ENCODE measurements around the gene GABBR2. TPM values are rescaled to one million over a fixed set of nuclear protein-coding genes. Genes with fewer than 3 reads are reported as not detected.

The GABBR2 gene
- total and polyA plus RNA-seq, 2 of the 8 experiments (the other 6 are each of a cell fraction or from before 2014, with no cell fraction given) = 0.50 to 1.2 TPM

DNA sequence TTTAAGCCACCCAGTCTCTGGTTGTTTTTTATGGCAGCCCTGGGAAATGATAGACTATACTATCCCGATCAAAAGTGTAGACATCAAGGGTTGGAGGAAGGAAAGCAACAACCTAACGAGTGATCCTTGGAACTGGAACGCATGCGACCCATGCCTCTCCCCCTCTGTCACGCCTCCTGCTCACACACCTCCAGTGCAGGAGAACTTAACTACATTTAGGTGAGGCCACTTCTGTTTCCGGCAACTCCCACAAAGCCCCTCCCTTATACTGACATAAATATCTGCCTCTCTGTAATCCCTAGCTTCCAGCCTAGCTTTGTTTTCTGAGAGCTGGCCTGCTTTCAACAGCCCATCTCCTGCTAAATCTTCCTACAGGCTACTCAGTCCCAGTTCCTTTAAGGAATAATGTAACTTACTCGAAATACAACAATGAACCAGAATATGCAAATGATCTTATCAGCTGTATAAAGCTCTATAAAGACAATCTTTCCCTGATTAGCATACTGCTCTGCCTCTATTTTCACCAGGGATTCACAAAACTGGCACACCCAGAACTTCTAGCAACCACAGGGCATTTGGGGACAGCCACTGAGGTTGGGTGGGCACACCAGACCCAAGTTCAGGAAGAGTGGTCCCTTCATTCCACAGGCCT lies 73.9 kb downstream of the GABBR2 start:
- Histone ChIP-seq H3K4me3 (ENCODE audit: extremely low read depth in 1 of 4, insufficient read depth in 2 of 4, low read depth in 3 of 4, low read length in 4 of 4) (no peak overlapping the region), H3K56ac (replicated peaks; ENCODE audit: insufficient read length, low read depth, low read length) (no peak overlapping the region), H2AFZ (ENCODE audit: low read length) (no peak overlapping the region), H2BK120ac (replicated peaks; ENCODE audit: low read depth, low read length) (no peak overlapping the region), H3K4me2 (ENCODE audit: insufficient read depth in 1 of 2, low read depth in 2 of 2, low read length in 2 of 2) (no peak overlapping the region), H3K27ac (ENCODE audit: low read depth, low read length) (no peak overlapping the region), H2BK5ac (ENCODE audit: low read depth, low read length) (no peak overlapping the region), H3K79me1 (ENCODE audit: low read depth, low read length) (no peaks in the 10 kb centered on the region), H3K14ac (ENCODE audit: insufficient read length) (no peak overlapping the region), H3K23me2 (ENCODE audit: low read depth, low read length) (no peaks in the 10 kb centered on the region), H3K18ac (ENCODE audit: extremely low read depth, low read length) (no peak overlapping the region), H4K5ac (ENCODE audit: insufficient read length, low read depth, low read length) (no peak overlapping the region), H3K23ac (ENCODE audit: insufficient read length) (no peak overlapping the region), H2BK15ac (ENCODE audit: low read length) (no peak overlapping the region), H2BK12ac (ENCODE audit: low read depth, low read length) (no peak overlapping the region), H3K9ac (replicated peaks in 1 of 4; ENCODE audit: extremely low read depth in 1 of 4, low read depth in 3 of 4, low read length in 3 of 4) (no peak overlapping the region), H2BK20ac (ENCODE audit: low read length) (no peak overlapping the region), H4K8ac (ENCODE audit: extremely low read depth, insufficient read depth, low read length) (no peak overlapping the region), H3K4me1 (replicated peaks in 1 of 4; ENCODE audit: control insufficient read depth in 3 of 4, insufficient read depth in 4 of 4, low read length in 3 of 4) (no peaks in the 10 kb centered on the region), H3K4ac (replicated peaks; ENCODE audit: insufficient read length, low read depth, low read length) (no peak overlapping the region), H3K9me3 (ENCODE audit: insufficient read depth in 2 of 2, low read depth in 1 of 2, low read length in 1 of 2) (peaks cover 4 to 6% of the 10 kb centered on the region in 2 experiments; a peak in 2 of 4 replicates), H4K91ac (replicated peaks; ENCODE audit: insufficient read length, low read length) (no peak overlapping the region), H3K27me3 (replicated peaks in 1 of 4; ENCODE audit: control insufficient read depth in 3 of 4, extremely low read depth in 1 of 4, insufficient read depth in 3 of 4, low read length in 3 of 4) (0 out of 7 replicates have a peak, but pooled peaks cover 0 to 2% (median 0%) of the 10 kb centered on the region in 4 experiments), H4K20me1 (replicated peaks in 1 of 2; ENCODE audit: control insufficient read depth in 1 of 2, insufficient read depth in 2 of 2, low read length in 2 of 2) (no peaks in the 10 kb centered on the region), H3K79me2 (ENCODE audit: control insufficient read depth in 1 of 2, insufficient read depth in 2 of 2, low read length in 2 of 2) (no peaks in the 10 kb centered on the region), H3K36me3 (ENCODE audit: control insufficient read depth in 2 of 4, insufficient read depth in 4 of 4, low read length in 3 of 4) (no peaks in the 10 kb centered on the region; a peak in 1 of 8 replicates), H2AK5ac (ENCODE audit: low read depth, low read length) (no peak overlapping the region)
- DNase-seq (ENCODE audit: low read depth in 1 of 2, low spot score in 2 of 2) = no peak
- POLR2A ChIA-PET (ENCODE audit: partially characterized antibody) = no interaction called here
- CTCF ChIA-PET (ENCODE audit: partially characterized antibody) = interaction anchor here (1.8 kb wide), 1 partner anchor 8 kb away, joined by 9 read pairs; no protein-coding TSS in a partner anchor
- TF ChIP-seq PHF8 (conservative IDR thresholded peaks at IDR 0.05; ENCODE audit: low read depth, low read length) (no peak), TCF12 (IDR thresholded peaks at IDR 0.05; ENCODE audit: low read depth, low read length) (no peak), ZNF274 (IDR thresholded peaks at IDR 0.05; ENCODE audit: borderline replicate concordance, extremely low read depth, low read length) (no peak), BRCA1 (IDR thresholded peaks at IDR 0.05; ENCODE audit: low read depth, low read length) (no peak)
- TF ChIP-seq, protein P1, sequence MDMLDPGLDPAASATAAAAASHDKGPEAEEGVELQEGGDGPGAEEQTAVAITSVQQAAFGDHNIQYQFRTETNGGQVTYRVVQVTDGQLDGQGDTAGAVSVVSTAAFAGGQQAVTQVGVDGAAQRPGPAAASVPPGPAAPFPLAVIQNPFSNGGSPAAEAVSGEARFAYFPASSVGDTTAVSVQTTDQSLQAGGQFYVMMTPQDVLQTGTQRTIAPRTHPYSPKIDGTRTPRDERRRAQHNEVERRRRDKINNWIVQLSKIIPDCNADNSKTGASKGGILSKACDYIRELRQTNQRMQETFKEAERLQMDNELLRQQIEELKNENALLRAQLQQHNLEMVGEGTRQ (IDR thresholded peaks at IDR 0.05; ENCODE audit: low read length) = no peak
- no peak for FAIRE-seq
- 80% methylated on average over 7 of the region's 7 CpGs; no CpG with 5 or more reads in 1 of the 2 experiments for WGBS, 2 experiments (ENCODE audit: extremely low coverage in 1 of 2, insufficient coverage in 1 of 2, insufficient read length in 1 of 2, insufficient replicate concordance in 2 of 2, low coverage in 1 of 2, low lambda C conversion rate in 2 of 2, missing lambda C conversion rate in 1 of 2)

Measured in H1 (cell line).